NCI-H748 treated with DMSO at 0.1 percent for 48 hours (cell line): ENCODE results near the gene VSIR.

Experiments used
- DNase-seq: peaks from one replicate; lab custom pipeline; 2025; lab: John Stamatoyannopoulos, UW

VSIR gene

DNA sequence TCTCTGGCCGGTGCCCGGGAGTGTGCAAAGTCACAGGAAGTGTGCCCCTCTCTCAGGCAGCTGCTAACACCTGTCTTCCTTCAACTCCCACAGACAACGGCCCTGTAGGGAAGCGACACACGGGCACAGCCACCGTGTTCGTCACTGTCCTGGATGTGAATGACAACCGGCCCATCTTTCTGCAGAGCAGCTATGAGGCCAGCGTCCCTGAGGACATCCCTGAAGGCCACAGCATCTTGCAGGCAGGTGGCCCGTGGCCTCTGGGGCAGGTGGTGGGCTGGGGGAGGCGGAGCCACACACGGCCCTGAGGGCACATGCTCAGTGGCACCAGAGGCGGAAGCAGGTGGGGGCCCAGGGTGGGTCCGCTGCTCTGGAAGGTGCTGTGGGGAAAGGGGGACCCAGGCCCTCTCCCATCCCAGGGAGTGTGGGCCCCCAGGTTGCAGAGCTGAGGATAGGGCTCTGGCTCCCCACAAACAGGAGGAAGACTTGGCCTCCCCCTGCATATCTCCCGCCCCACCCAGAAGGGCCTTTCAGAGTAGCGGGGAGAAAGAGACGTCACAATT lies 60.7 kb downstream of the VSIR start:
- DNase-seq, result no peak

DNA sequence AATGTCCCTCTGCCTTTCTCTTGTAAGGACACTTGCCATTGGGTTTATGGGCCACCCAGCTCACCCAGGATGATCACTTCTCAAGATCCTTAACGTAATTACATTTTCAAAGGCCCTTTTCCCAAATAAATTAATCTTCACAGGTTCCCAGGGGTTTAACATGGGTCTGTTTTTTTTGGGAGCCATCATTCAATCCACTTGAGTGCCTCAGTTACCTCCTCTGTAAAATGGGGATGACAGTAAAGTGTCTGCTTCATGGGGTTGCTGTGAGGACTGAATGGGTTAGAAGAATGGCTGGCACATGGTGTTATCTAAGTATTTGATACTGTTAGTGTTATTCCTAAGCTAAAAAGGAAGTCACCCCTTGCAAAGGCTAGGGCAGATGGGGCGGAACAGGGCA lies 61.1 kb downstream of the VSIR start:
- no peak for DNase-seq

DNA sequence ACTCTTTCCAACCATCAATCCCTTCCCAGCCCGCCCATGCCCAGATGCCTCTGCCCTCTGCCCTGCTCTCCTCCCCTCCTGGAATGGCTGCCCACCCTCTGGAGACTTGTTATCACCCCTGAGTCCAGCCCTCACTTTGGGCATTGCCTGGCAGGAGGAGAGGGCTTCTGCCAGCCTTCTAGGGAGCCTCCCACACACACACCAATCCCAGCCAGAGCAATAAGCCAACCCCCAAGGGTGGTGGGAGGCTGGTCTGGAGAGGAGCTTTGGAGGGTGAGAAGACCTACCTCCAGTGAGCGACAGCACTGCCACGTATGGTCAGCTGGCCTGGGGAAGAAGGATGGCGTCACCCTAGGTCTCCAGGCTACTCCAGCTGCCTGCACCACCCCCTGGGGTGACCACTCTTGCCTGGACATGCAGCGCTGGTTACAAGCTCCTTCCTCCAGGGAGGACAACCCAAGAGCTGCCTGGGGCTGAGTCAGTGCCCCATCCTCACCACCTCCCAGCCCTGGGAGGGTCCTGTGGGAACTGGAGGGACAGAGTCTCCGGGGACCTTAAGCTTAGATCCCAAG lies 62.2 kb downstream of the VSIR start:
- DNase-seq, result no peak

DNA sequence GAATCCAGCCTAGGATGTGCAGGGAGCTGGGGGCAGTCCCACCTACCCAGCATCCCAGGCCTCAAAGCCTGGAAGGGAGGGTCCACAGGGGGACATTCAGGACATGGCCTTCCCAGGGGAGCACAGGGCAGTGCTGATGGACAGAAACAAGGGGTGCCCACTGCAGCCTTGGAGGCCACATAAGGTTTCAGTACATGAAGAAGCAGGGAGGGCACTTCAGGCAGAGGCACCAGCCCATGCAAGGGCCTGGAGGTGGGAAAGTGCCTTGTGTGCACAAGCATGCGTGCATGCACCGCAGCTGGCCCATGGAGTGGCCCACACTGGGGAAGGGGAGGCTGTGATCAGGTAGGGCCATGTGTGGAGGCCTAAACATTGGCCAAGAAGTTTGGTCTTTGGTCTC lies 62.8 kb downstream of the VSIR start:
- DNase-seq, result no peak

DNA sequence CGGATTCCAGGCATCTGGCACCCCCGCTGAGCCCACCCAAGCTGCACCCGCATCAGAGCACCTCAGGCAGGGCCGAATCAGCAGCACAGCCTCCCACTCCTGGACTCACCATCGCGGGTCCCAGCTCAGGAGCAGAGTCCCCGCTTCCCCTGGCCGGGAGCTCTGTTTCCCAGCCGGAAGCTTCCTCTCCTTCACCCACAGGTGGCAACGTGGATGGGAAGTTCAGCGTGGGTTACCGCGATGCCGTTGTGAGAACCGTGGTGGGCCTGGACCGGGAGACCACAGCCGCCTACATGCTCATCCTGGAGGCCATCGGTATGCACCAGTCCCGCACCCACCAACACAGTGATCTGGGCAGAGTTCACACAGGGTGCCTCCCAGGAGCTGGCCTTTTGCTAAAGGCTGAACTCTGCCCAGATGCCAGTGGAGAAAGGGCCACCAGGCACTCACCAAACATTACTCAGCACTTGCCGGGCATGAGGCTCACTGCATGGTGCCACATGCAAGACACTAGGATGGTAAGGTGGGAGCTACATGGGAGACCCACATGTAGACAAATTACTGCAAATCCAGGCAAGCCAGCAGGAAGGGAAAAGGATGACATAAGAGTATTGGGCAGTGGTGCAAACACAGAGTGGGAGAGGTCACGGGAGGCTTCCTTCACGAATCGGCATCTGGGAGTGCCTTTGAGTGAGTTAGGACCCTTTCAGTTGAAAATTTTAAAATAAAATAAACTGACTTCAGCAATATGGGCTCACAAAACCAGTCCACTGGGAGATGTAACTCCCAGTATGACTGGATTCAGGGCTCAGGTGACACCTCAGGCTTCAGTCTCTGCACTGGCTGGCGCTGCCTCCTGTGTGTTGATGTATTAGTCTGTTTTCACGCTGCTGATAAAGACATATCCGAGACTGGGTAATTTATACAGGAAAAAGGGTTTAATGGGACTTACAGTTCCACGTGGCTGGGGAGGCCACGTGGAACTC lies 64.1 kb downstream of the VSIR start:
- no peak for DNase-seq

DNA sequence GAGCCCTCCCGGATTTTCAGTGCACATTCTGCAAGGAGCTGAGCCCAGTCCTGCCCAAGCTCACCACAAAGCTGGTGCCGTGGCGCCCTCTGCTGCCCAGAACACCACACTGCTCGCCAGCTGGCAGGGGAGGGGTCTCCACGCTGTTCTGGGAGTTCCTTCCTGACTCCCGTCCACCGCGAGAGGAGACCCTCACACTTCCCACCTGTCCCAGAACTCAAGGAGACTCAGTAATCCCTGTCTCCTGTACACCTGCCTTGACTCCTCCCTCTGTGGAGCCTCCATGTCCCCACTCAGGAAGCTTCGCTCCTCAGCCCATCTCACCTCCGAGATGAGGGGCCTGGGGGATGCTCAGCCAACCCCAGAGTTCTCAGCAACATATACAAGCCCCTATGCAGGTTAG lies 65.0 kb downstream of the VSIR start:
- no peak for DNase-seq

DNA sequence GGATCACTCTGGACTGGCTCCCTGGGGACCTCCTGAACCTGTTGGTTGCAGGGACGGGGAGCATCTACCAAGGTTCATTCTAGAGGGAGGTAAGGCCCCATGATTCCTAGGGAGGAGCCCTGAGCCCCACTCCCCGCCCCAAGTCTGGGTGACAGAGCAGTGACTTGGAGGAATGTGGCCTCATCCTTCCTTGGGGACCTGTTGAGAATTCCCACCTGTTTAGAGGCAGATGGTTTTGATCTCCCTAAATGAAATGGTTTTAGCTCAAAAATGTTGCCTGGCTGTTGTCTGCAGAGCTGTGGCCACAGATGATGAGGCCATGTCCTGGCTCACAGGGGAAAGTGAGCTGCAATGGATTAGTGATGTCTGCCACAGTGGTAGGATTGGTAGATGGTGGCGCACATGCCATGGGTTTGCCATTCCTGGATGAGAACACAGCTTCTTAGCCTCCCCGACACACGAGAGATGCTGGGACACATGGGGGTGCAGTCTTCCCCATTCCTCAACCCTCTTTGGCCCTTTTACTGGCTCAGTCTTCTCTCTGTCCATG lies 66.0 kb downstream of the VSIR start:
- no peak for DNase-seq

DNA sequence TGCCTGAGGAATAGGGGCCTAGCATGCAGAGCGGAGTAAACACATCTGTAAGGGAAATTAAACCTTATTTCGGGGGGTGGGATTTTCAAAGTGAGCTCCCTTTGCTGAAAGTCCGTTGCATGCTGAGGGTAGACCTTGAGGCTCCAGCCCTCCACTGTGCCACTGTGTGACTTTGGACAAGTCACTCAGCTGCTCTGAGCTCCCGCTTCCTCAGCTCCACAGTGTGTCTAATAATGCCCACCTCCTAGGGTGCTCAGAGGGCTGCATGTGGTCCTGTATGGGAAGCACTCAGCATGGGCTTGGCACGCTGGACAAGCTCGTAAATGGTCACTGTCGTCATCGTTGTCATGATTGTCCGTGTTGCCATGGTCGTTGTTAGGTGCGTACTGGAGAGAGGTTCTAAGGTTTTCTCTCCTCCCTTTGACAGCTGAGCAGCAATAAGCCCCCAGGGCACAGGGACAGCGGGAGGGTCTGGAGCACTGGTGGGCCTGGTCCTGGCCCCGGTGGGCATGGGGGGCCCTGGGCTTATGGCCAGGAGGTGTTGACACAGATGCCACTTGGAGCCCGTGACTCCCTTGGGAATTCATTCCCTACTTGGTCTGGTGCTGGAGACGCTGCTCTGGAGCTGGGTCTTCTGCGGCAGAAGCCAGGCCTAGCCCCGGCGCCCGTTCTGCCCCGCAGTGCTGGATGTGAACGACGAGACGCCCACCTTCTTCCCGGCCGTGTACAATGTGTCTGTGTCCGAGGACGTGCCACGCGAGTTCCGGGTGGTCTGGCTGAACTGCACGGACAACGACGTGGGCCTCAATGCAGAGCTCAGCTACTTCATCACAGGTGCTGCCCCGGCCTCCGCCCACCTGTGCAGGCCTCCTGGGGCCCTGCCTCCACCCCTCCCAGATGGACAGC lies 66.9 kb downstream of the VSIR start:
- no peak for DNase-seq

DNA sequence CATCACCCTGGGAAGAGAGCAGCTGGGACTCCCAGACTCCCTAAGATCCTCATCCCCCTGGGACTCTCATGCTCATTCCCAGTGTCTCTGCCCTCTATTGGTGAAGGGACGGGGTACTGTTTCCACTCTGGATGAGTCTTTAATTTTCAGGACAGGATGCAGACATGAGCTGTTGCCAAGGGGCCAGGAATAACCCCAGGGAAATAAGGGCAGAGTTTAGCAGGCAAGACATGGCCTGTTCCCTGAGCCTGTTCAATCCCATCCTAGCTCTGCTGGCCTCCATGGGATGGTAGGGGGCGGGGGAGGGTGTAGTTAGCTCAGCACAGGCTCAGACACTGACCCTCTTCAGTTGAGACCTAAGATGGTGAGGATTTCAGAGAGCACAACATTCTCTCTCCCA lies 67.7 kb downstream of the VSIR start:
- no peak for DNase-seq

DNA sequence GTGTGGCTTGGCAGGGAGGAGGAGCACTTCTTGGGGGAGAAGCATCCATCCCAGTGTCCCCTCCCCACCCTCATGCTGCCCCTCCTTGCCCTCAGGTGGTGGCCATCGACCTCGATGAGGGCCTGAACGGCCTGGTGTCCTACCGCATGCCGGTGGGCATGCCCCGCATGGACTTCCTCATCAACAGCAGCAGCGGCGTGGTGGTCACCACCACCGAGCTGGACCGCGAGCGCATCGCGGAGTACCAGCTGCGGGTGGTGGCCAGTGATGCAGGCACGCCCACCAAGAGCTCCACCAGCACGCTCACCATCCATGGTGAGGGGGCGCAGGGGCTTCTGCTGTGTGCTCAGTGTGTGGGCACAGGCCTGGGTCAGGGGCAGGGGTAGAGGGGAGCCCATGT lies 68.5 kb downstream of the VSIR start:
- DNase-seq, result no peak

DNA sequence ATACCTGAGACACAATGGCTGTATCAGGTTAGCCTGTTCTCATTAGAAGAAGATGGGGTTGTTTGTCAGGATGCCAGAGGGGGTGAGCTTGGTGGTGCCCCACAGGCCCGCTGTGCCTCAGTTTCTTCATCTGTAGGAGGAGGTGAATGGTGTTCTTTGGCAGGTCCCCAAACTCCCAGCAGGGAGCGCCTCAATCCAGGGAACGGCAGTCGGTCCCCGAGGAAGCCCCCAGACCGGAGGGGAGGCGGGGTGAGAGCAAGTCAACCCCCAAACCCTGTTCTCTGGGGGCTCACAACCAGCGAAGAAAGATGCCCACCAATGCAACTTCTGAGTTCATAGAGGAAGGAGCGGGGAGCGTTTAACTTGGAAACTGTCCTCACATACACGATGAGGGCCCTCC lies 69.7 kb downstream of the VSIR start:
- DNase-seq, result no peak

DNA sequence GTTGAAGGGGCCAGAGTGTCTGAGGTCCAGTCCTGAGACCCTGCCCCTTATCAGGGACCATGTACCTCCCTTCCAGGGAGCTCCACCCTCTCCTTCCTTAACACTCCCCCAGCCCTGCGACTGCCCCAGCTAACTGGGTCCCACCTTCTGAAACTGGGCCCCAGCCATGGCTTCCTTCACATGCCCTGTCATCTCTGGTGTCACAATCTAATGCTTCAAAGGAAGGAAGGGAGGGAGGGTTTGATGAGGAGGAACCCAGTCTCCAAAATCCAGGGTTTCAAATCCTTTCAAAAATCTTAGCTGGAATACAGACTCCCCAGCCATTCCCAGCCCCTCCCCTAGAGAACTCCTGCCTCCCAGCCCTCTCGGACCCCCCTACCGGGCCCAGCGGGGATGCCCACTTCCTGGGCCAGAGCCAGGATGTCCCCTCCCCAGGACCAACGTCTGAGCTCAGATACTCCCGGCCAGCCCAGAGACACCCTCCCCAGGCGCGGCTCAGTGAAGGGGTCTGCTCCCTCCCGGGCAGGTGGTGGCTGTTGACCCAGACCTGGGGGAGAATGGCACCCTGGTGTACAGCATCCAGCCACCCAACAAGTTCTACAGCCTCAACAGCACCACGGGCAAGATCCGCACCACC lies 71.7 kb downstream of the VSIR start:
- no peak for DNase-seq

DNA sequence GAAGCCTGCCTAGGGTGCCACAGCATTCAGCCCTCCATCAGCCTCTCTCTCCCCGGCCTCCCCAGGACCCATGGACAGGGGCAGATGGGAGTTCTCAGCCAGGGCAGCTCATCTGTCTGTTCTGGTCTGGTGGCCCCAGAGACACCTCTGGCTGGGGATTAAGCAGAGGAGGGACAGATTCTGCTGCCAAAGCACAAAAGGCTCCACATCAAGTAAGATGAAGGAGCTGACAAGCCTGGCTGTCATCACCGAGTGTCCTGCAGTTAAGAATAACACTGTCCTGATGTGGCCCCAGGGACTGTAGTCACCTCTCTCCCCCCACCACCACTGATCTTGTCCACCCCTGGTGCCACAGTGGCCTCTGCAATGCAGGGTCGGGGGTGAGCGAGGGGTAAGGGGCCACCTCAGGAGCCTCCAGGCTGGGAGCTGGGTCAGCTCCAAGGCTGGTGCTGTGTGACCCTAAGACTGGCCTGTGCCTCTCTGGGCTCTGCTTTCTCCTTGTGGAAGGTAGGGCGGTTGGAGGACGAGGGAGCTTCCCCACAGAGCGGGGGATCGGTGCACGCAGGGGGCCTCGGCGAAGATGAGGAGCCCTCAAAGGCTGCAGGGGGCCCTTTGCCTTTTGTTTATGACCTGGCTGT lies 72.5 kb downstream of the VSIR start:
- DNase-seq, result no peak

DNA sequence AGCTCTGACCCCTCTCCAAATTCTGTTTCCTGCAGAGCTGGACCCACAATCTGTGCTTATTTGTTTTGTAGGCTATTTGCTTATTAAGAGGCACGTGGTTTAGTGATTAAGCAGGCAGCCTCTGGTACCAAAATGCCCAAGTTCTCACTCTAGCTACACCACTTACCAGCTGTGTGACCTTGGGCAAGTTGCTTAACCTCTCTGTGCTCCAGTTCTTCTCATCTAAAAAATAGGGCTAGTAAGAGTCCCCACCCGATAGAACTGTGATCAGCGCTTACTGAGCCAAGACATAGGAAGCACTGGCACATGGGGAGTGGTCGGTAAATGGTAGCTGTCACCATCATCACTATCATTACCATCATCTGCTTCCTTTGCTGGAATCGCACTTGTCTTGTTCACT lies 74.6 kb downstream of the VSIR start:
- DNase-seq, result no peak

DNA sequence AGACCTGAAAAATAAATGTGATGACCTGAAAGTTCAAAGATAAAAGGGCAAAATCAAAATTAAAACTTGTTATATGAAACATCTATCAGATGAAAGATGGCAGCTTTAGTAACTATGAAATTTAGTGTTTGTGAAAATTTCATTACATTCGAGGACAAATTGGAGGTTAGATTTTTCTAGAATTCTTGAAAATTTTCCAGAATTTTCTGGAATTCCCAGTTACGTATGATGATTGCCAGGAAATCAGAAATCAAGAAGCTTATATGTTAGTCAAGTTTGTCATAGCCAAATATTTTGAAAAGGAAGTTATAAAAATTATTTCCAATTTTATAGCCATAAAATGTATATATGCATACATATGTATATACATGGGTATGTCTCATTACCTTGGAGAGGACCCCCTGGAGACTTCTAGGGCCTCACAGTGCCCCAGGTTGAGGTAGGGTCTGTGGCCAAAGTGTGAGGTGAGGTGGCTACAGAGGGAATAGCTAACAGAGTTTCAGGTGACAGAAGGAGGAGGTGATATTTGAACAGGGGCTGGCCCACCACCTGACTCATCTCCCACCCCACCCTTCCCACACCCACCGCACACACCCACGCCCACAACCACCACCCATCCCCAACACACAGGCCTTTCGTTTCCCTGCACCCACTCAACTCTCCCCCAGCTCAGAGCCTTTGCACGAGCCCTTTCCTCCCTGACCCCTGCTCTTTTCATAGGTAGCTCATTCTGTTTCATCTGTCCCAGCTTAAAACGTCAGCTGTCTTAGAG lies 75.2 kb downstream of the VSIR start:
- no peak for DNase-seq
